Parathyroid adenoma (tissue), 2 donors: Measurements from ENCODE around the gene QRICH1.

Source experiments
- H2AFZ ChIP-seq: fragments of 300-600 bp; sonication (generic); one replicate; pipeline ENCODE4 v1.7.0; 2017; ENCODE audit warnings: antibody characterized with exemption, mild to moderate bottlenecking
- H3K27ac ChIP-seq: fragments of 300-600 bp; sonication (generic); one replicate; pipeline ENCODE4 v1.7.0; 2017
- H3K27me3 ChIP-seq: fragments of 300-600 bp; sonication (generic); one replicate; pipeline ENCODE4 v1.7.0; 2017; ENCODE audit warnings: low read length; ENCODE audit not compliant: control insufficient read depth, insufficient read depth
- H3K36me3 ChIP-seq: fragments of 300-600 bp; sonication (generic); one replicate; pipeline ENCODE4 v1.7.0; 2017; ENCODE audit warnings: low read length; ENCODE audit not compliant: control insufficient read depth, insufficient read depth
- H3K4me1 ChIP-seq: fragments of 300-600 bp; sonication (generic); one replicate; pipeline ENCODE4 v1.7.0; 2017; ENCODE audit warnings: control low read depth
- H3K4me2 ChIP-seq: fragments of 300-600 bp; sonication (generic); one replicate; pipeline ENCODE4 v1.7.0; 2017; ENCODE audit warnings: low read length
- H3K4me3 ChIP-seq: fragments of 300-600 bp; sonication (generic); one replicate; pipeline ENCODE4 v1.7.0; 2017; ENCODE audit warnings: low read depth, low read length
- H3K79me2 ChIP-seq: fragments of 300-600 bp; sonication (generic); one replicate; pipeline ENCODE4 v1.7.0; 2017; ENCODE audit warnings: control low read depth
- H3K9ac ChIP-seq: fragments of 300-600 bp; sonication (generic); one replicate; pipeline ENCODE4 v1.7.0; 2017; ENCODE audit warnings: mild to moderate bottlenecking
- H3K9me3 ChIP-seq: fragments of 300-600 bp; sonication (generic); one replicate; pipeline ENCODE4 v1.7.0; 2017; ENCODE audit warnings: low read length; ENCODE audit not compliant: control insufficient read depth
- TF ChIP-seq, protein P1 (sequence below): fragments of 300-600 bp; sonication (generic); IDR thresholded peaks from one replicate; pipeline ENCODE4 v1.7.0; 2017; ENCODE audit warnings: antibody characterized with exemption, mild to moderate bottlenecking
- donor health status: primary hyperparathyroidism.

Gene QRICH1

DNA sequence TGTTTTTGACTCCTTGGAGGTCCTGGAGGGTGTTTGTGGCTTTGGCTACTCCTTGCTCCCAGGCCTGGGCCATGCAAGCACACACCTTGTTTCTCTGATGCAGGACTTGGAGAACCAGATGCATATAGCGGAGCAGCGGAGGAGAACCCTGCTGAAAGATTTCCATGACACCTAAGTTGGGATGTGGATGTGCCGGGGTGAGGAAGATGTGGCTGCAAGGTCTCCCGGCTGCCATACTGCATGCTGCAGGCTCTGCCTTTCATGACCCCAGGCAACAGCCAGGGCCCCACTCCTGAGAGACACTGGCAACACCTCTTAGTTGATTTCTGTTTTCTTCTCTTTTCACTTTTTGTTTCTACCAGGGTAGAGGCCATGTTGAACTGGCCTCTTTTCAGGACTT lies 110.8 kb downstream of the QRICH1 start:
- Histone ChIP-seq H3K27me3 (no peaks in the 10 kb centered on the region), H3K4me1 (peaks cover 5% of the 10 kb centered on the region), H3K36me3 (no peaks in the 10 kb centered on the region), H3K4me2 (no peak overlapping the region), H2AFZ (no peak overlapping the region), H3K9me3 (no peaks in the 10 kb centered on the region), H3K4me3 (no peak overlapping the region), H3K27ac (no peak overlapping the region), H3K79me2 (peaks cover 3% of the 10 kb centered on the region), H3K9ac (no peak overlapping the region)
- TF ChIP-seq, protein P1, sequence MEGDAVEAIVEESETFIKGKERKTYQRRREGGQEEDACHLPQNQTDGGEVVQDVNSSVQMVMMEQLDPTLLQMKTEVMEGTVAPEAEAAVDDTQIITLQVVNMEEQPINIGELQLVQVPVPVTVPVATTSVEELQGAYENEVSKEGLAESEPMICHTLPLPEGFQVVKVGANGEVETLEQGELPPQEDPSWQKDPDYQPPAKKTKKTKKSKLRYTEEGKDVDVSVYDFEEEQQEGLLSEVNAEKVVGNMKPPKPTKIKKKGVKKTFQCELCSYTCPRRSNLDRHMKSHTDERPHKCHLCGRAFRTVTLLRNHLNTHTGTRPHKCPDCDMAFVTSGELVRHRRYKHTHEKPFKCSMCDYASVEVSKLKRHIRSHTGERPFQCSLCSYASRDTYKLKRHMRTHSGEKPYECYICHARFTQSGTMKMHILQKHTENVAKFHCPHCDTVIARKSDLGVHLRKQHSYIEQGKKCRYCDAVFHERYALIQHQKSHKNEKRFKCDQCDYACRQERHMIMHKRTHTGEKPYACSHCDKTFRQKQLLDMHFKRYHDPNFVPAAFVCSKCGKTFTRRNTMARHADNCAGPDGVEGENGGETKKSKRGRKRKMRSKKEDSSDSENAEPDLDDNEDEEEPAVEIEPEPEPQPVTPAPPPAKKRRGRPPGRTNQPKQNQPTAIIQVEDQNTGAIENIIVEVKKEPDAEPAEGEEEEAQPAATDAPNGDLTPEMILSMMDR: no peak

DNA sequence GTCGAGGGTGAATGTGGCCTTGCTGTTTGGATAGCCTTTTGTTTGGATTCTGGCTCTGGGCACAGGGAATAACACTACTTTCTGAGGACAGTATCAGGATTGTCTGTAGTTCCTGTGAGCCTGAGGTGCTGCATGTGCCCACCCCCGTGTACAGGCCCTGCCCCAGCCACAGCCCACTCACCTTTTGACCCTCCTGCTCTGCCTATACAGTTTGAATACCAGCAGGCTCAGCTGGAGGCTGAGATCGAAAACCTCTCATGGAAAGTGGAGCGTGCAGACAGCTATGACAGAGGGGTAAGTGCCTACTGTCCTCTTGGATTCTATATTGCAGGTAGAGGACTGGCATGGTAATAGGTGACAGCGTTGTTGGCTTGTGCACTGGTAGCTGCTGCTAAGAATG lies 111.2 kb downstream of the QRICH1 start:
- Histone ChIP-seq H3K4me3 (no peak overlapping the region), H3K4me1 (peaks cover 1% of the 10 kb centered on the region), H3K9ac (no peak overlapping the region), H3K79me2 (no peaks in the 10 kb centered on the region), H3K36me3 (no peaks in the 10 kb centered on the region), H3K27me3 (no peaks in the 10 kb centered on the region), H2AFZ (no peak overlapping the region), H3K4me2 (no peak overlapping the region), H3K27ac (no peak overlapping the region), H3K9me3 (no peaks in the 10 kb centered on the region)
- TF ChIP-seq, protein P1: no peak

DNA sequence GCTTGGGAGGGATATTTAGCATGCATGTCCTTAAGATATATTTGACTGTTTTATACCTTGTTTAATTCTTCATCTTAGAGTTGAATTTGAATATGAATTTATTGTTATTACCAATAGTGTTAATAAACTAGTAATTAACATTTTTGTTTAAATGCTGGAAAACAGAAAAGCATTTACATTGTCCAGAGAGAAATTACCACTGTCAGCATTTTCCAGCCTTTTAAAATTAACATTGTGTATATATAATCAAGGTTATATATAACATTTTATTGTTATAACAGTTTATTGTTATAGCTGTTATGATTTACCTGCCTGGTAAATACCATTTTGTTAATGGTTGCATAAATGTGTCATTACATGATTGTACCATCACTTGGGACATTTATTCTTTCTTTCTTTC lies 111.9 kb downstream of the QRICH1 start:
- H3K36me3 ChIP-seq: no peaks in the 10 kb centered on the region

DNA sequence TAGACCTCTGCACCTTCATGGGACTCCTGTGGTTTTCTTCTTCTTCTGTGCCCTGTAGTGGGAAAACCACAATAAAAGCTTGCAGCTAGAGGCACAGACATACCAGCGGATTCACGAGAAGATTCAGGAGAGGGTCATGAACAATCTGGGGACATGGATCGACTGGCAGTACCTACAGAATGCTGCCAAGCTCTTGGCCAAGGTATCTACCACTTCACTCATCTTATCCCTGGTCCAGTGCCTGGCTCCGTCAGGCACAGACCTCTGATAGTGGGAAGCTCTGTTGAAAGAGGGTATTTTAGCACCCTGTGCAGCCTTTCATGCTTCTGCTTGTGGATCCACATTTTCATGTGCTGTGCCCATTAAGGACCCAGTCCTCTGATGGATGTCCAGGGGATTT lies 113.6 kb downstream of the QRICH1 start:
- no peak overlapping the region for H3K27ac ChIP-seq
- TF ChIP-seq, protein P1: no peak
- H3K9me3 ChIP-seq: no peaks in the 10 kb centered on the region
- H3K4me2 ChIP-seq: no peak overlapping the region
- no peaks in the 10 kb centered on the region for H3K36me3 ChIP-seq
- H3K79me2 ChIP-seq: peaks cover 4% of the 10 kb centered on the region
- H3K9ac ChIP-seq: no peak overlapping the region
- H3K4me1 ChIP-seq: no peaks in the 10 kb centered on the region
- H3K27me3 ChIP-seq: no peaks in the 10 kb centered on the region
- H2AFZ ChIP-seq: no peak overlapping the region
- H3K4me3 ChIP-seq: no peak overlapping the region

More for the DNA sequence above, 111.9 kb downstream of the QRICH1 start:
- no peaks in the 10 kb centered on the region for H3K9me3 ChIP-seq
- H3K27me3 ChIP-seq: no peaks in the 10 kb centered on the region
- no peaks in the 10 kb centered on the region for H3K79me2 ChIP-seq
- H3K4me2 ChIP-seq: no peak overlapping the region
- H3K4me3 ChIP-seq: no peak overlapping the region
- no peak overlapping the region for H3K9ac ChIP-seq
- TF ChIP-seq, protein P1: no peak
- no peaks in the 10 kb centered on the region for H3K4me1 ChIP-seq
- no peak overlapping the region for H2AFZ ChIP-seq
- no peak overlapping the region for H3K27ac ChIP-seq
